ENCODE measurements around the gene TAF4B.

The TAF4B gene

GRCh38 chr18:26356045-26356785 lies 130.0 kb downstream of the TAF4B start:
- no peaks in the 10 kb centered on the region for H3K36me3 ChIP-seq (ENCODE audit: control insufficient read depth, insufficient read depth, low read length)
- H3K4me3 ChIP-seq (ENCODE audit: low read depth, low read length), result no peak overlapping the region
- no peaks in the 10 kb centered on the region for H3K79me2 ChIP-seq
- no peak overlapping the region for H3K27ac ChIP-seq
- no peak for TF ChIP-seq CTCF (IDR thresholded peaks at IDR 0.05)
- H3K9me3 ChIP-seq (ENCODE audit: control insufficient read depth, low read length), result no peaks in the 10 kb centered on the region
- no peak overlapping the region for H3K4me2 ChIP-seq (ENCODE audit: low read length)
- H3K4me1 ChIP-seq, result no peaks in the 10 kb centered on the region
- no peak overlapping the region for H3K9ac ChIP-seq
- H2AFZ ChIP-seq, result no peak overlapping the region
- H3K27me3 ChIP-seq (ENCODE audit: control insufficient read depth, insufficient read depth, low read length), result no peaks in the 10 kb centered on the region

GRCh38 chr18:26357960-26358359 lies 131.7 kb downstream of the TAF4B start:
- no peaks in the 10 kb centered on the region for H3K4me1 ChIP-seq
- H3K9me3 ChIP-seq (ENCODE audit: control insufficient read depth, low read length), result no peaks in the 10 kb centered on the region
- TF ChIP-seq CTCF (IDR thresholded peaks at IDR 0.05), result no peak
- H3K27me3 ChIP-seq (ENCODE audit: control insufficient read depth, insufficient read depth, low read length), result no peaks in the 10 kb centered on the region
- no peak overlapping the region for H3K27ac ChIP-seq
- no peak overlapping the region for H3K9ac ChIP-seq
- no peak overlapping the region for H3K4me2 ChIP-seq (ENCODE audit: low read length)
- H3K36me3 ChIP-seq (ENCODE audit: control insufficient read depth, insufficient read depth, low read length), result no peaks in the 10 kb centered on the region
- no peak overlapping the region for H3K4me3 ChIP-seq (ENCODE audit: low read depth, low read length)
- H2AFZ ChIP-seq, result no peak overlapping the region
- no peaks in the 10 kb centered on the region for H3K79me2 ChIP-seq

GRCh38 chr18:26362021-26362420 lies 135.8 kb downstream of the TAF4B start:
- Histone ChIP-seq H3K27me3 (ENCODE audit: control insufficient read depth, insufficient read depth, low read length) (no peaks in the 10 kb centered on the region), H2AFZ (no peak overlapping the region), H3K27ac (no peak overlapping the region), H3K4me3 (ENCODE audit: low read depth, low read length) (no peak overlapping the region), H3K36me3 (ENCODE audit: control insufficient read depth, insufficient read depth, low read length) (no peaks in the 10 kb centered on the region), H3K9me3 (ENCODE audit: control insufficient read depth, low read length) (no peaks in the 10 kb centered on the region), H3K4me1 (no peaks in the 10 kb centered on the region), H3K4me2 (ENCODE audit: low read length) (no peak overlapping the region), H3K79me2 (no peaks in the 10 kb centered on the region), H3K9ac (no peak overlapping the region)
- no peak for TF ChIP-seq CTCF (IDR thresholded peaks at IDR 0.05)

- Histone ChIP-seq H3K9ac (no peak overlapping the region), H3K36me3 (ENCODE audit: control insufficient read depth, insufficient read depth, low read length) (no peaks in the 10 kb centered on the region), H2AFZ (no peak overlapping the region), H3K4me2 (ENCODE audit: low read length) (no peak overlapping the region), H3K27me3 (ENCODE audit: control insufficient read depth, insufficient read depth, low read length) (no peaks in the 10 kb centered on the region), H3K79me2 (no peaks in the 10 kb centered on the region), H3K4me3 (ENCODE audit: low read depth, low read length) (no peak overlapping the region), H3K9me3 (ENCODE audit: control insufficient read depth, low read length) (no peaks in the 10 kb centered on the region), H3K4me1 (no peaks in the 10 kb centered on the region), H3K27ac (no peak overlapping the region)
- no peak for TF ChIP-seq CTCF (IDR thresholded peaks at IDR 0.05)
Measured at GRCh38 chr18:26367425-26367824, 141.2 kb downstream of the TAF4B start.

- Histone ChIP-seq H3K79me2 (no peaks in the 10 kb centered on the region), H3K27ac (no peak overlapping the region), H2AFZ (no peak overlapping the region), H3K9ac (no peak overlapping the region), H3K4me2 (ENCODE audit: low read length) (no peak overlapping the region), H3K4me3 (ENCODE audit: low read depth, low read length) (no peak overlapping the region), H3K4me1 (no peaks in the 10 kb centered on the region), H3K27me3 (ENCODE audit: control insufficient read depth, insufficient read depth, low read length) (no peaks in the 10 kb centered on the region), H3K36me3 (ENCODE audit: control insufficient read depth, insufficient read depth, low read length) (no peaks in the 10 kb centered on the region), H3K9me3 (ENCODE audit: control insufficient read depth, low read length) (no peaks in the 10 kb centered on the region)
- no peak for TF ChIP-seq CTCF (IDR thresholded peaks at IDR 0.05)
Measured at GRCh38 chr18:26370037-26370436, 143.8 kb downstream of the TAF4B start.
